Body of pancreas (tissue), 4 donors: ENCODE data around the gene OTUB1.

ENCODE experiments used
- CTCF ChIP-seq, 7 experiments: fragments of 450-650 bp in 4 of 7; fragments of 200-600 bp in 3 of 7; sonication (generic) in 3 of 7; IDR thresholded peaks; one replicate each; pipeline ENCODE4 v1.5.1; 2016 to 2019; ENCODE audit warnings: antibody characterized with exemption in 7 of 7
- POLR2A ChIP-seq, 3 donors: fragments of 450-650 bp; IDR thresholded peaks; one replicate each; pipeline ENCODE4 v1.6.1; 2016; ENCODE audit warnings: antibody characterized with exemption in 3 of 3, mild to moderate bottlenecking in 2 of 3

- TF ChIP-seq POLR2A (IDR thresholded peaks at IDR 0.05) (no peak), CTCF (IDR thresholded peaks at IDR 0.05) (no peak)
These were observed 45.8 kb downstream of the OTUB1 start for GRCh38 chr11:64032050-64032449.
